GM21786 (cell line): ENCODE measurements around the gene RBFOX1.
"Not testable (repeated sequence)": the region's sequence is repeated elsewhere in the genome, so short reads cannot be mapped to it uniquely, and the experiment has no call there.

ENCODE experiments used
- ATAC-seq: cut with Tn5 transposase; IDR thresholded peaks from one replicate; pipeline ENCODE4 v1.9.1; 2021; ENCODE audit not compliant: unreplicated experiment

RBFOX1 gene

DNA sequence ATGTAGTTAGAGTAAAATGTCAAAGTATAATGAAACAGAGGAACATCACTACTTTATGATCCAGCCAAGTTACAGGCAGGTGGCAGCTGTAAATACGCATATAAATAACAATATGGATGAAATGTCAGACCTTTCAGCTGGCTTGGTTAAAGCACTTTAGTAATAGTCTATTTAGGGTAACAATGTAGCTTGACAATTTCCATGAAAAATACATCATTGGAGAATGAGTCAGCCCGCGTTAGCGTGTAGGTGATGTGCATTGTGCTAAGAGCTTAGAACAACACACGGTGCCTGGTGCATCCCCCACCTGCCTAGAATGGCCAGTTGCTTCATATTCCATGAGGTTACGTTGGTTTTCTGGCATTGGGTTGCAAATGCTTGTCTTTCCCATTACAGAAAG, 119.4 kb downstream of the RBFOX1 start:
- no peak for ATAC-seq

DNA sequence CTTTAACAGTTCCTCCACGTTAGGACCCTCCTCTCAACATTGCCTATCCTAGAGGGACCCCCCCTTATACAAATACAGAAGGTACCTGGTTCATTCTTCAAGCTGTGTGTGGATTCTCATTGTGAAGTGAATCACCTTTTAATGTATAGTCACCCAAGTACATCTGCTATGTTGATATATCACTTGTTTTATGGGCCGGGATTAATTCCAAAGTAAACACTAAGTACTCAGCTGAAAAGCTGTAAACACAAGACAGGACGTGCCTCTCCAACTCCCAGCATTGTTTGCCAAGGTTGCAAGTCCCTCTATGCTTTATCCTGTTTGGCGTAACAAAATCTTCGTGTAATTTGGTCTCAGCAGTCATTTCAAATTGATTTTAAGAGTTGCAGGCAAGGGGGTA, 123.6 kb downstream of the RBFOX1 start:
- no peak for ATAC-seq

DNA sequence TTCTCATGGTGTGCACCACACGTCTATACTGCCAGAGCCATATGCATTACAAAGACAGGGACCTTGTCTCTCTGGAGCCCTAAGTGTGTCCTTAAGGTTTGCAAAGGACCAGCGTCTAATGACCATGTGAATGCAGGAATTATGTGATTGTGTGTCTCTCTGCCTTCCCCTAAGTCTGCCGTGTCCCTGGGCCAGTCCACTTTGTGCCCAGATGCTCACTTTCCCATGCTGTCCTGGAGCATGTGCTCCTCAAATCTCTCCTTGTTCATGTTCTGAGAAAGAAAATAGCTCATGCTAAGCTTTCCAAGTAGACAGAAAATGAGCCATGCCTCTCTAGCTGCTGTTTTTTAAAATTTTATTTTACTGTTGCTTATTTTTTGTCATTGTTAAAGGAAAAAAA, 125.5 kb downstream of the RBFOX1 start:
- ATAC-seq: no peak

DNA sequence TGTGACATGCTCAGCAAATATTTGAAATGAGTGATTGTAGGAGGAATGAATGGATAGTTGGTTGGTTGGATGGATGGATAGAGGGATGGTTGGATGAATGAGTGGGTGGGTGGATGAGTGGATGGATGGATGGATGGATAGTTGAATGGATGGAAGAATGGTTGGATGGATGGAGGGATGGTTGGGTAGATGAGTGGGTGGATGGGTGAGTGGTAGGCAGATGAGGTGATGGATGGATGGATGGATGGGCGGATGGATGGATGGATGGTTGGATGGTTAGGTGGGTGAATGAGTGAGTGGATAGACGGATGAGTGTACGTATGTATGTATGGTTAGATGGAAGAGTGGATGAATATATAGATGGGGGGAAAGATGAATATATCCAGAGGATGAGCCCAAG, 137.7 kb downstream of the RBFOX1 start:
- ATAC-seq: no peak

DNA sequence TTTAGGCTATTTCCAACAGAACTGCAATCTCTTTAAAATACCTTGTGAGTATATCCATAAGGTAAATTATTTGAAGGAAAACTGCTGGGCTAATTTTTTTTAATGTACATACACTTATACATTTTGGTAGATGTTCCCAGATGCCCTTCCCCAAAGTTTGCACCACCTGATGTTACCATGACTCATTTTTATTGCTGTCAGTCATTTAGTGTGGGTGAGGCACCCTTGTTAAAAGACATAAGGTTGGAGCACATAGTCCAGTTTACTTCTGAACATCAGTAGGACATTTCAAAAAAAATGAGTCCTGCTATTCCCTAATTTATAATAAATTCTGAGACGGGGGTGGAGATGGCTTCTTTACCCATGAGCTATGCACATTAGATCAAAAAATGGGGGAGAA, 138.6 kb downstream of the RBFOX1 start:
- ATAC-seq: no peak

DNA sequence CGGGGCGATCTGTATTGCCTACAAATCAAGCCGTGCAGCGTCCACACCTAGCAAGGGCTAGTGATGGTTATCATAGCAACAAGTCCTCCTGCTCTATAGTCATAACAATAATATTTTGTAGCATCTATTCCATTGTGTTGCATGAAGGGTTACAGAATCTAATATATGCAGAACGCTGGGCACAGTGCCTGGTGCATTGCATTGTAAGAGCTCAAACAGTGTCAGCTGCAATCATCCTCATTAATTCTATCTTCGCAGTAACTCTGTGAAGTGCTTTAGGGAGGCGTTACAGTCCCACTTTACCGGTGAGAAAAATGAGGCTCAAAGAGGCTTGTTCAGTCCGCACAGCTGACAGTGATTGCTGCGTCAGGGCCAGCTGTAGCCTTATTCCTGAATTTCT, 149.4 kb downstream of the RBFOX1 start:
- ATAC-seq: no peak

DNA sequence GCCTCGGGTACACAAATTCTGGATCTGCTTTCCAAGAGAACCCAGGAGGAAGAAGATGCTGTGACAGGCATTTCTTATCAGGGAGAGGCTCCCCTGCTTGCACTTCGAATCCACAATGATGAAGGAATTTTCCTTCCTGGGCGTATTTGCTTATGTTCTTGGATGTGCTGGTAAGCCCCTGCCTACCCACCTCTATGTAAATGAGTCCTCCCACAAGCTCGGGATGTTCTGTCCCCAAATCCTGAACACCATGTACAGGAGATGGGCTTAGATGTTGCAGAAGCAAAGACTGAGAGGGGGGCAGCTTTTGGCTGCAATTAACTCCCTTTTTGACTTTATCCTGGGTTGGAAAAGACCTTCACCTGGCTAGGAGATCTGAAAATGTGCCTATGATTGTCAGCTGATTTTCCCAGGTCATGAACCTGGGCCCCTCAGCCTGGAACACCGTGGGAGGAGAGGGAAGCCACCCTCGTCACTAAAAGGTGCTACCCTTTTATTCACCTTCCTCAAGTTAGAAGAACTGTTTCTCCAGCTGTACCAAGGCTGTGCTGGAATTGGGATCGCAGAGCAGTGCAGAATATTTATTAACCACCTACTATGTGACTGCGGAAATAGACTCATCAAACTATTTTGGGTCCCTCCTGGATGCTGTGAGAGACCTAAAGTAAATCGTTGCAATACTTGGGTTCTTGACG, 150.1 kb downstream of the RBFOX1 start:
- ATAC-seq: no peak

DNA sequence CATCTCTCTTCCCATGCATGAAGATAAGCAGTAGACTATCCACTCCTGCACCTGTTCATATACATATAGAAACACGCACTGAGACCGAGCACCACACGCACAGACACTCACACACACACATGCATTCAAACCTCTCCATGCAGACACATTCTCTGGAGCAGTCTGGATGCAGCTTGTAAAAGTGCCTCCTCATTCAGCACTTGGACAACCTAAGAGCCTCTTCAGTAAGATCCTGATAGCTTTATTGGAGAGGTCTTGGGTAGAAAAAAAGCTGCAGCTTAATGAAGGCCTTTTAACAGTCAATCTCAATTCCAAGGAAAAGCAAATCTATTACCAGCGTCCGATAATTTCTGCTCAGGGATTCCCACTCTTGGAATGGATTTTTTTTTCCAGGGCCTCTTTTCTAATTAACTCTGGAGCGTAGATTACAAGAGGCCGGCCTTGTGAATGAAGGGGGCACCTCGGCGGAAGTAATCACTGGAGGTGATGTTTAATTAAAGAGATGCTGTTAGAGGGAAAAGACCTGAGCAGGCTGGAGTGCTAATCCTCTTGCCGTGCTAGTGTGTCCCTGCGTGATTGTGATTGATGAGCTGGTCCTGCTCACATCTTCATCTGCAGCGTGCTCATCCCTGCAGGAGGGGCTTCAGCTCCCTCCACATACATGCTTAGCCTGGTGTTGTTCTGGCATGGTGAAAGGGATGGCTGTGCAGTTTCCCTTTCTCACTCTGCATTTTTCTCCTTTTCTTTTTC, 155.1 kb downstream of the RBFOX1 start:
- no peak for ATAC-seq

DNA sequence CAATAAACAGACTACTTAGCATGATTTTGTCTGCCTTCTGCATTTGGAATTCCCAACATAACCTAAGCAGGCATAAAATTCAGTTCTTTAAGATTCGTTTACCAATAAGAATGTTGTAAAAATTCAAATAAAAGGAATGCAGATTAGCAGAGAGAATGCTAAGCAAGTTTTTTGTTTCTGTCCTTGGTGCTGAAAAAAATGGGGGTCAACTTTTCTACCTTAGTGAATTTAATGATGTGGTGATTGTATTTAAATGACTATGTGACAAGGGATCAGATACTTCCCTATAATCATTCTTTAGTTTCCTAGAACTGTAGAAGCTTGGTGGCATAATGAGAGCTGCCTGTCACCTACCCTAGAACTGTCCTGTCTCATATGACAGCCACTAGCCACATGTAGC, 159.5 kb downstream of the RBFOX1 start:
- ATAC-seq: no peak

DNA sequence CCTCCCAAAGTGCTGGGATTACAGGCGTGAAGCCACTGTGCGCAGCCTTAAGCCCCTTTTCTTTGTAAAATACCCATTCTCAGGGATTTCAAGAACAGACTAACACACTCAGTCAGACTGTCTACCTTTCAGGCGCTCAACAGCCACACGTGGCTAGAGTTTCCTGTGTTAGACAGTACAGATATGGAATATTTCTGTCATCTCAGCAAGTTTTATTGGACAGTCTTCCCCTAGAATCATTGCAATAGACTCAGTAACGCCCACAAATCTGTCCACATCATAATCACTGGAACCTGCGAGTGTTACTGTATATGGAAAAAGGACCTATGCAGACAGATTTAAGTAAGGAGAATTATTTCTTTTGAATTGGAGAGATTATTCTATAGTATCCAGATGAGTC, 160.5 kb downstream of the RBFOX1 start:
- no peak for ATAC-seq

DNA sequence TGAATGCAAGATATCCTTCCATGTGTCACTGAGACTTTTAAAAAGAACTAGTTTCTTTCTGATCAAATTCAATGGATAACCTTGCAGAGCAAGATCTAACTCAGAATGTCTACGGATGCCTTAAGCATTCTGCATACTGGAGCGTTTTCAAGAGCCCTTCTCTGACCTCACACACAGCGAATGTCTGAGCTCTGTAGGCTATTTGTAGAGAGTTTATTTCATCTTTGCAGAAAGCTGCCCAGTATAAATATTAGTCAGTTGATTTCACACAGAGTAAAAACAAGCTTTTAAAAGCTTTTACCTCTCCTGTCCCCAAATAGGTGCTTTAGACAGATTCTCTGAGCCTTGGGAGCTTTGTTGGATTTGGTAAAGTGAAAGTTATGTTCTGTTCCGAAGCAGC, 165.0 kb downstream of the RBFOX1 start:
- ATAC-seq: no peak

DNA sequence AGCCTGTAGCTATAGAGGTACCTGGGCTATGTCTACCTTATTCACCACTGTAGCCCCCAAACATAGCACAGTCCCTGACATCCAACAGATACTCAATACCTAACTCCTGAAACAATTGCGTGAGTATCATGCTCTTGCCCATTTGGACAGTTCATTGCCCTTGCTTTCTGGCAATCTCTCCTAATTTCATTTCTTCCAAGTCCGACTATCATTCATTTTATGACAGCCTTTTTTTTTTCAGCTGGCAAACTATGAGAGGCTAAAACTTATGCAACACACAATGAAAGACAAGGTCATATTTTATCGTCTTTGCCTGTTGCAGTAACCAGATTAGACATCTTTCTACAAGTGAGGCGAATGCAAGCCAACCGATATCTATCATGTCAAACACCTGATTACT, 169.2 kb downstream of the RBFOX1 start:
- ATAC-seq: no peak

DNA sequence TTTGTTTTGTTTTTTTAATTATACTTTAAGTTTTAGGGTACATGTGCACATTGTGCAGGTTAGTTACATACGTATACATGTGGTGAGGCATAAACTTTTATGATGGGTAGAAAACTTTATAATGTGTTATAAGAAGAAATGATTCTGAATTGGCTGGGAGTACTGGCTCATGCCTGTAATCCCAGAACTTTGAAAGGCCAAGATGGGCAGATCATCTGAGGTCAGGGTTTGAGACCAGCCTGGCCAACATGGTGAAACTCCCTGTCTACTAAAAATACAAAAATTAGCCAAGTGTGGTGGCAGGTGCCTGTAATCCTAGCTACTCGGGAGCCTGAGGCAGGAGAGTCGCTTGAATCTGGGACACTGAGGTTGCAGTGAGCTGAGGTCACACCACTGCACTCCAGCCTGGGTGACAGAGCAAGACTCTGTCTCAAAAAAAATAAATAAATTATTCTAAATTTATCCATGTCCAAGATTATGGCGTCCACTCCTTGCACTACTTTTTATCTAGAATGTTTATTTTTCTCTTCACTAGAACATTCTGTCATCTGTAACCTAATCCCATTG, 170.0 kb downstream of the RBFOX1 start:
- not testable (repeated sequence) for ATAC-seq

DNA sequence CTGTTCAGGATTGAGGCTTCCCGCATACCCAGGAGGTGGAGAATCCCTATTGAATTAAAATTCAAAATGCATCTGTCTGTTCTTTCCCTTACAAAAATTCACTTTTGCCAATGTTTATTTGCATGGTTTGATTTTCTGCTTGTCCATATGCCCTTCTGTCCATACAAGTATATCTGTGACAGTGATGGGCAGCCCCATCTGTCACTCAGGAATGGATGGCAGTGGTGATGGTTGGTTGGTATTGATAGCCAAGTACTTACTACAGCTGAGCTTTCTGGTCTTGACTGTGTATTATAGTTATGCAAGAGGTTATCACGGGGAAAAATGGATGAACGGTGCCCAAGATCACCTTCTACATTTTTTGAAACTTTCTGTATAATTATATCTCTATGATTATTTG, 171.0 kb downstream of the RBFOX1 start:
- ATAC-seq: no peak

DNA sequence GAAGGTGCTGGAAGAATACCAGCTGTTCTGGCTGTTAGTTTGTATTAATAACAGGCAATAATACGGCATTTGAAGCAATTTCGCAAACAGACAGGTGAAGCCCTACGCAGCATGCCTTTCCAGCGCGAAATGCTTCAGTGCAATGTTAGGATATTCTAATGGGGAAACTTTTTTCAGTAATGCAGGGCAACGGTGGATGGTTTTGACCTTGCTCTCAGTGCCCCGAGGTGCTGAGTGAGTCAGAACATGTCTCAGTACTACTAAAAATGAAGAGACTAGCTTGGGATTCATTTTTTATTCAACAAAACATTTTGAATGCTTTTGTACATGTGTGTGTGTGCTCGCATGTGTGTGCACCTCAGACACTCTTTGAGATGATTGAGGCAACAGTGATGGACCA, 172.2 kb downstream of the RBFOX1 start:
- ATAC-seq: no peak

DNA sequence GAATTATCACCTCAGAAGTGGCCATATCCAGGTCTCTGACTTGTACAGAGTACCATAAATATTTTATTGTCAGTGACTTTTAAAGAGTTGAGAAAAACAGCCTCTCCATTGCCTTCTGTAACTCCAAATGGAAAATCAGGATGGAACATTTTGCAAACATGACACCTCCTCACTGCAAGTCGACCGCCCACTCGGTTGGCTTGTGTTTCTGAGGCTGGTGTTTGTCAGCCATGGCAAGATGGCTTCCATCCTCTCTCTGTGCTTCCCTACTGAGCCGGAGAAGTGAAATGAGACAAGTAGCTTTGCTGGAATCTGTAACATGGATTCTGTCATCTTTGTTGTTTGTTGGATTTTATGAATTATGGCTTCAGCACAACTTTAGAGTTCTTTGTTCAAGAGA, 172.8 kb downstream of the RBFOX1 start:
- no peak for ATAC-seq

DNA sequence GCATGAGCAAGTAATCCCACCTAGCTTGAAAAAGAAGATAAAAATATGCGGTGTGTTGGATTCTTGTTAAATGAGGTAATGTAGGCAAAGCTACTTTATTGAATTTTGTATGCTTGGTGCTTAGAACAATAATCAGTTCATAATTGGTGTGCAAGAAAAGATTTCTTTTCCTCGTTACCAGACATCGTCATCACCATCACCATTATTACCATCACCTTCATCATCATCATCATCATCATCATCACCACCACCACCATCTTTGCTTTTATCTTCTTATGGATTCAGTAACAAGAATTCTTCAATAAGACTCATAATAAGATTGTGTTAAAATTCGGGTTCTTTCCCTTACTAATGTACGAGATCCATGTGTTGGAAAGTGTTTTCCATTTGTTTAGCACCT, 173.7 kb downstream of the RBFOX1 start:
- no peak for ATAC-seq

DNA sequence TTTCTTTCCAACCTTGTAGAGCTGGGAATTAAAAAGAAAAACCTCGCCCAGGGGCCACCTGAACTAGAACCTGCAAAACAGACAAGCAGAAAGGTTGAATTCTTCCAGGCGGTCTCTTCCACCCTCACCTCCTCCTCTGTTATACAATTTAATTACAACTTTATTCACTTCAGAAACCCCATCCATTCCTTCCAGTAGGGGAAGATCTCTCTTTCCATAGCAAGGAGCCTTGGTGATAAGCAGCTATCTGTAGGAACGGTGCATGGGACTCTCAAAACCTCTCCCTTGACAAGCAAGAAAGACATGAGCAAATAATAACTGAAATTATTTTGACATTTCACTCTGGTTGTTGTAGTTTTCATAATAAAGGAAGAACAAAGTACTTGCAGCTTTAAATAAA, 176.0 kb downstream of the RBFOX1 start:
- no peak for ATAC-seq

DNA sequence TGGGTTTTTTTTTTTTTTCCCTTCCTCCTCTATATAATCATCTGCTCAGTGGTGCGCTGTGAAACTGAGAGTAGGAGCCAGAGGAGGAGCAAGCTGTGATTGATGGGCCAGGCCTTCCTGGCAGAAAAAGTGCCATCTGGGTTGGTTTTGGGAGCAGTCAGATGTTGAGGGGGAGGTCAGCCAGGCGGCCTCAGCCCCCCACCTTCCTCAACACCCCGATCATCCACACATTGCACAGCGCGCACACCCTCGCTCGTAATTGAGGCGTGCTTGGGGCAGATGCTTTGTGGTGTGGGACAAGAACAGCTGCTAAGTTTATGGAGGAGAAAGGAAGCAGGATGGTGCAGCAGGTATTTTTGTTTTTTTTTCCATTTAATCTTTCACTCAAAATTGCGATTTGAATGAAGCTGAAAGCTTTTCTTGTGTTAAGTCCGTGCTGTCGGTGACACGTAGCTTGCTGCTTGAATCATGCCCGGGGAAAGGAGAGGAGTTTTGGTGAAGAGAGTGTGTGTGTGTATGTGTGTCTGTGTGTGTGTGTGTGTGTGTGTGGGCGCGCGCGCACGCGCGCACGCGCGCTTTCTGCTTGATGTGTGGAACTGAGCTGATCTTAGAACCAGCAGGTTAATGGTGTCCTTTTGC, 177.4 kb downstream of the RBFOX1 start:
- ATAC-seq: no peak

DNA sequence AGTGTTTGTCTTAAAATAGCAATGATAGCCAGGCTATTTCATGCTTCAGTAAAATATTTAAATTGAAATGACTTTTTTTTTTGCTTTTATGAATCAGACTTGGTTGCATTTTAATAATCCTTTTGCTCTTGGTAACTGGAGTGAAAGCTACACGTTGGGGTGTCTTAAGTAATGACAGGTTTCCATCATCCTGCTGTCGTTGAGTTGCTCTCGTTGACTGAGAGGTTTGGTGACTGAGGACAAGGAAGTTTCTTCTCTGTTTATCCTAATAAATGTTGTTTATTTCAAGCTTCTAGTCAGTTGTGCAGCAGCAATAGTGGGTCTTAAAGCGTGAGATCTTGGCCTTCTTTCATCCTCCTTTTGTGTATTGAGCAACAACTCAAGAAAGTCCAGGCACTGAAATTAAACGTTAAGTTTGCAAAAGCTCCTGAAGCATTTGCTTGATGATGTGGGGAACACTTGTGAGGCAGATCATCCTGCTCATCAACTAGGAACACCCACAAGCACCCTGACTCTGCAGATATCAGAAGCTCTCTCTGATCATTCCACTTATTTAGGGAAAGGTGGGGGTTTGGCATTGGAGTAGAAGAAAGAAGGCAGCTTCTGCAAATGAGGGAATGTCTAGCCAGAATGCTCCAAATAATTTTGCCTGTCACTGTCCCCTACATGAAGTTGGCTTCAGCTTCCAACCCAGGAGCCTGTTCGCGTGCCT, 179.1 kb downstream of the RBFOX1 start:
- ATAC-seq: no peak

DNA sequence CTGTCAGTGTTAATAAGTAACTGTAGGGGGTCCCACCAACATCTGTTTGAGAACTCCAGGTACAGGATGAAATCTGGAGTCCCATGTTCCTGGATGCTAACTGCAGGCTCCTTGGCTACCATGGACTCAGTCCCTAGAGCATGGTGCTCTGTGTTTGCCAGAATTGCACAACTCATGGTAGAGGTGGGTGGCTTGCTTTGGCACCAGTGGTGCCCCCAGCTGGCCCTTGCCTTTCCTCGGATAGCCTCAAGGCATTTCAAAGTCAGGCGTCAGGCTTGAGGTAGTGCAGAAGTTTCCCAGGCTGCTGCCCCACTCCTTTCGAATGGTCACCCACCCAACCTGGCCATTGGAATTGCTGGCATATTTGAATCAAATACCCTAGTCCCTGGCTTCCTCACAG, 179.9 kb downstream of the RBFOX1 start:
- ATAC-seq: no peak
